SK-N-SH (cell line): Measurements from ENCODE around the gene ALPG.

Experiments
- CTCF ChIP-seq: fragments of 200-600 bp; sonication (generic); IDR thresholded peaks from 2 replicates; pipeline ENCODE4 v1.6.1; 2017; ENCODE audit warnings: antibody characterized with exemption, mild to moderate bottlenecking, moderate library complexity
- FOXJ3 ChIP-seq: sonication (generic); formaldehyde crosslinking; IDR thresholded peaks from 2 replicates; pipeline ENCODE4 v1.5.1; 2020; ENCODE audit warnings: mild to moderate bottlenecking, missing genetic modification reagents
- MAX ChIP-seq: IDR thresholded peaks from 2 replicates; pipeline ENCODE4 v1.4.0; 2012; ENCODE audit warnings: low read depth
- MEF2A ChIP-seq: IDR thresholded peaks from 2 replicates; pipeline ENCODE4 v1.4.0; 2012; ENCODE audit warnings: low read depth, borderline replicate concordance
- MXI1 ChIP-seq: IDR thresholded peaks from 2 replicates; pipeline ENCODE4 v1.6.1; 2012; ENCODE audit warnings: mild to moderate bottlenecking, low read depth, low read length, improper control_type of control experiment
- REST ChIP-seq: IDR thresholded peaks from 2 replicates; pipeline ENCODE4 v1.6.1; 2012; ENCODE audit warnings: mild to moderate bottlenecking, low read depth, low read length, moderate library complexity
- YY1 ChIP-seq: IDR thresholded peaks from 2 replicates; pipeline ENCODE4 v1.4.0; 2012; ENCODE audit warnings: low read depth, mild to moderate bottlenecking

GRCh38 chr2:232361646-232362045, 45.0 kb upstream of the ALPG start:
- no peak for TF ChIP-seq MEF2A
- no peak for TF ChIP-seq CTCF
- TF ChIP-seq YY1, result no peak
- TF ChIP-seq MXI1, result no peak
- TF ChIP-seq REST, result no peak
- TF ChIP-seq MAX, result no peak
- TF ChIP-seq FOXJ3 (CRISPR knock-in tag), result no peak
